GM18519 (cell line): ENCODE measurements around the gene TIMELESS.
"Not testable (repeated sequence)": the region's sequence is repeated elsewhere in the genome, so short reads cannot be mapped to it uniquely, and the experiment has no call there.

ENCODE experiments used
- ATAC-seq: cut with Tn5 transposase; IDR thresholded peaks from one replicate; pipeline ENCODE4 v1.9.1; 2021; ENCODE audit warnings: mild to moderate bottlenecking, moderate library complexity; ENCODE audit not compliant: unreplicated experiment, low FRiP score

The TIMELESS gene

DNA sequence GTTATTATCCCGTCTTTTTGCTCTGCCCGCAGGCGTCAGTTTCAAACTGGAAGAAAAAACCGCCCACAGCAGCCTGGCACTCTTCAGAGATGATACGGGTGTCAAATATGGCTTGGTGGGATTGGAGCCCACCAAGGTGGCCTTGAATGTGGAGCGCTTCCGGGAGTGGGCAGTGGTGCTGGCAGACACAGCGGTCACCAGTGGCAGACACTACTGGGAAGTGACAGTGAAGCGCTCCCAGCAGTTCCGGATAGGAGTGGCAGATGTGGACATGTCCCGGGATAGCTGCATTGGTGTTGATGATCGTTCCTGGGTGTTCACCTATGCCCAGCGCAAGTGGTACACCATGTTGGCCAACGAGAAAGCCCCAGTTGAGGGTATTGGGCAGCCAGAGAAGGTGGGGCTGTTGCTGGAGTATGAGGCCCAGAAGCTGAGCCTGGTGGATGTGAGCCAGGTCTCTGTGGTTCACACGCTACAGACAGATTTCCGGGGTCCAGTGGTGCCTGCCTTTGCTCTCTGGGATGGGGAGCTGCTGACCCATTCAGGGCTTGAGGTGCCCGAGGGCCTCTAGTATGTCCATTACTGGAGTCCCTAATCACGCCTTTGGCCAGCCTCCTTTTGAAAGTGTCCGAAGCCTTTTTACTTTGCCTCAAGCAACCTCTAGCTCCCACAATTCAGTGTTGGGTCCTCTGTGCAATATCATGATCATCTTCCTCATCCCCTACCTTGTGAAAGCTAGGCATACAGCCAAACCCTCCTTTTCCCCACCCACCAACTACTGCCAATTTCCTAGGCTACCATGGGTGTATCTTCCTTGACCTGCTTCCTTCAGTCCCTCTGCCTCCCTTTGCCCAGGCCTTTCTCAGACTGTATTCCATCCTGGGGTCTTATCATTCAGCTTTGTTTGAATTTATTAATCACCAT is 20.0 kb upstream of the TIMELESS start:
- ATAC-seq, result no peak

GRCh38 chr12:56468216-56469006 is 19.2 kb upstream of the TIMELESS start, which contains the start of gene SPRYD4:
SPRYD4 (plus strand) TSS chr12:56468578; CDS start chr12:56468592, 14 bp downstream.
- peak; percentile 61 for ATAC-seq

- no peak for ATAC-seq
These were observed 13.3 kb upstream of the TIMELESS start for GRCh38 chr12:56462565-56462964.

- no peak for ATAC-seq
These were observed 12.3 kb upstream of the TIMELESS start for GRCh38 chr12:56461235-56462159.

DNA sequence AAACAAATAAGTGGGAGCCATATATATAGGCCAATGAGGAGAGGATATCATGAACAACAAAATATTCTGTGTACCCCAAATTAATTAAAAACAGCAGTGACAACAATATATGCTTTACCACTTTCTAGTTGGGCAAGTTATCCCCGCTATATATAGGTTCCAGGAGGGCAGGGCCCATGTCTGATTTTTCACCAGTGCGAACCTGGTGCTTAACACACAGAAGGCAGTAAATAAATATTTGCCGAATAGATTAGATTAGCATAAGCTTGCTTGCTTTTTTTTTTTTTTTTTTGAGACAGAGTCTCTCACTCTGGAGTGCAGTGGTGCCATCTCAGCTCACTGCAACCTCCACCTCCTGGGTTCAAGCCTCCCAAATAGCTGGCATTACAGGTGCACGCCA is 8.6 kb upstream of the TIMELESS start:
- ATAC-seq, result no peak

- no peak for ATAC-seq
These were observed 5.3 kb upstream of the TIMELESS start, which contains the start of gene MIP for GRCh38 chr12:56454557-56454956. MIP (minus strand) TSS chr12:56454657; CDS start chr12:56454613, 44 bp downstream.

- no peak for ATAC-seq
These were observed 1.9 kb upstream of the TIMELESS start for GRCh38 chr12:56451147-56451546.

DNA sequence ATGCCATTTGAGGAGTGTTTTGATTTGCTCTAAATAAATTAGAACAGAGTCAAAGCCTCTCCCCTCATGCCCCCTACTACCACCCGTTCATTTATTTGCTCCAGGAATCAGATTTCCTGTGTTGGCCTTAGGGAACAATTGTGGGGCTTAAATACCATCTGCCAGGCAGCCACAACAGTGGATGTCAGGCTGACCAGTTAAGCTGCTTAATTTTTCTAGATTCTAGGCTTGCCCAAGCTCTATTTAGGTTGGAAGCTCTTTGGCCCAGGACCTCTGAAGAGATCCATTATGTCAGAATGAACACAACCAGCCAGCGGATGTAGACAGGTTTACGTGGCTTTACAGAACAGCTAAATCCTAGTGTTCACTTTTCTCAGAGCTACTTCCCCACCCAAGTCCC is 1.0 kb upstream of the TIMELESS start:
- ATAC-seq, result no peak

DNA sequence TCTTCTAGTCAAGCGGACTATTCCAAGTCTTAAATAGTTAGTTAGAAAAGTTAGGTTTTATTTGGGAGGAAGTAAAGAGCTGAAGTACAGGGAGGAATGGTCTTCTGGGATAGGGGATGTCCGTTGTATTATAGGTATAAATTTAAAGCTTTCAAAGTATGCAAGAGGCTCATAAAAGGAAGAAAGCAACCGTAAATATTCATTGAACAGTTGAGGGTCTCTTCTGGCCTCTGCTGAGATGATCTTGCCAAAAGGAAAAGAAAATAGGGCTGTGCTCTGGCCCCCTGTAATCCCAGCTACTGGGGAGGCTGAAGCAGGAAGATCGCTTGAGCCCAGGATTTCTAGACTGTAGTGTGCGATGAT is 377 bp upstream of the TIMELESS start:
- ATAC-seq, result no peak

GRCh38 chr12:56443208-56443607 is 6.0 kb downstream of the TIMELESS start:
- ATAC-seq, result not testable (repeated sequence)

DNA sequence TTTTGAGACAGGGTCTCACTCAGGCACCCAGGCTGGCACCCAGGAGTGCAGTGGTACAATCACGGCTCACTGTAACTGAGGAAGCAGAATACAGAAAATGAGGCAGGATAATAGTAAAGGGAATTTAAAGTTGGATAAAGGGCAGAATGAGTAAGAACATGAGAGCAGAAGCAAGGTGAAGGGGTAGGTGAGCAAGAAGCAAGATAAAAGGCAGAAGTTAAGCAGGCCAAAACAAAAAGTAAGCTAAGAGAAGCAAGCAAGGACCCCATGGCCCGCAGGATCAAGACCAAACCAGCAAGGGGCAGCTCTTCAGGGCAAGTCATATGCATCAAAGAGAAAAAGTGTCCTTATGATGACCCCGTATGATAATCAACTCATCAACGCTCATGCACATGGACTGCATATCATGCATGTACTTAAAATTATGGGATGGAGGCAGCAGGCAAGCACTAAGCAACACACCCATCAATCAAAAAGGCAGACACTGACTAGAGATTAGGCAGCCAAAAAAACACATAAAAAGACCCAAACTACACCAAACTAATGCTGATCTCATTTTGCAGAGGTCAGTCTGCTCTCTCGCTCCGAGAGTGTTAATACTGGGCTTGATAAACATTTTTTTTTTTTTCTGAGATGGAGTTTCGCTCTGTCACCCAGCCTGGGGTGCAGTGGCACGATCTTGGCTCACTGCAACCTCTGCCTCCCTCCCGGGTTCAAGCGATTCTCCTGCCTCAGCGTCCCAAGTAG is 11.6 kb downstream of the TIMELESS start:
- no peak for ATAC-seq

- ATAC-seq, result no peak
These were observed 14.4 kb downstream of the TIMELESS start for GRCh38 chr12:56434828-56435227.

GRCh38 chr12:56431850-56432249 is 17.4 kb downstream of the TIMELESS start:
- ATAC-seq, result no peak

GRCh38 chr12:56431288-56431687 is 17.9 kb downstream of the TIMELESS start:
- ATAC-seq, result no peak

DNA sequence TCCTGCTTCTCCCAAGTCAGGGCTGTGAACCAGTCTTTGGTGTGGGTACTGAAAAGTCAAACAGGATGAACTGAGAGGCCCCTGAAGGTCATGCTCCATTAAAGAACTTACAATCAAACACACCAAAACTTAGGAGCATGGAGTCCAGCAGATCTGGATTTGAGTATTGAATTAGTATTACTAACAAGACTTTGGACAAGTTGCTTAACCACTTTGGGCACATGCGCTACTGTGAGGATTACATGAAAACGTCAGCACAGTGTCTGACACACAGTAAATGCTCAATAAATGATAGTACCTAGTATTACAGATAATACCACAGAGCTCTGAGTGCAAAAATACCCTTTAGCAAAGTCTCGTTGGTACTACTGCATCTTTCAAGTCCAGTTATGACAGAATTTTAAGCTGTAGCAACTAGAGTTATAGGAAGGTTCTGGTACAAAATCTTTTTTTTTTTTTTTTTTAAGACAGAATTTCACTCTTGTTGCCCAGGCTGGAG is 23.2 kb downstream of the TIMELESS start:
- ATAC-seq, result no peak

DNA sequence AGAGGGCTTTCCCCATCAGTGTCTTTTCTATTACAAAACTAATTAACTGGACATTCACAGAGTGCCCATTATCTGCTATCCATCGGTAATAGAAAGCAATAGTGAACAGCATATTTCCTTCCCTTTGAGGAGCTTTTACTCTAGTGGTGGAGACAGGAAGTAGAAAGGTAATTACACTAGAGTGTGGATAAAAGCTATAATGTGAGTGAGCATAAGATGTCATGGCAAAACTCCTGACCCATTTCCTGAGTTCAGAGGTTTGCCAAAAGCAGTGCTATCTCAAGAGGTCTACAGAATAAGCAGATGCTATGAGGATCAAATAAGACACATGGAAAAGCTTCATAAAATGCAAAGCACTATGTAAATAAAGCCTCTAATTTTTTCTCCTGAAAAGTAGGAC is 24.0 kb downstream of the TIMELESS start:
- no peak for ATAC-seq

DNA sequence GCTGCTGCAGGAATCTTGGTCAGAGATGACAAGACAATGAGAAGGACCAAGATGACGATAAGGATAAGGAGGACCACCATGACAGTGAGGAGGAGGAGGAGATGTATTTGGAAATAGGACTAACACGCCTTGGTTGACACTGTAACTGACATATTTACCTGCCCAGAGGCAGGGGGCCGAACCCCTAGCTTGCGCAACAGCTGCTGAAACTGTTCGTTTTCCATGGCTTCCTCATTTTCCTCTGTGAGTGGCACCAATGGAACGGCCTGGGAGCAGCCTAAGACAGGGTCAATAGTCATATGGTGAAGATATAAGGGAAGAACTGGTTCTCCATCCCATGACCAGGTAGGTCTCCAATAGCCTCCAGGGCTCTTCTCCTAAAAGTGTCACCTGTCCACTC is 28.8 kb downstream of the TIMELESS start:
- ATAC-seq, result no peak

- ATAC-seq, result no peak
These were observed 31.5 kb downstream of the TIMELESS start for GRCh38 chr12:56417739-56418138.

GRCh38 chr12:56414401-56414800 is 34.8 kb downstream of the TIMELESS start:
- ATAC-seq, result no peak
